K562 (cell line): ENCODE data around the gene CUL2. TPM values are rescaled to one million over a fixed set of nuclear protein-coding genes. Genes with fewer than 3 reads are reported as not detected.

Experiments
- BCLAF1 ChIP-seq, 2 experiments: fragments of 450-650 bp in 1 of 2; IDR thresholded peaks; 2 replicates each; pipeline ENCODE4 v1.6.1; 2011 to 2017; ENCODE audit warnings: low read depth in 2 of 2, antibody characterized with exemption in 1 of 2, borderline replicate concordance in 1 of 2, low read length in 1 of 2, mild to moderate bottlenecking in 1 of 2, mixed read lengths in 1 of 2; ENCODE audit not compliant: control insufficient read depth in 1 of 2
- BDP1 ChIP-seq: IDR thresholded peaks from 3 replicates; pipeline ENCODE4 v1.6.1; 2011; ENCODE audit not compliant: insufficient read length, insufficient read depth
- BHLHE40 ChIP-seq: IDR thresholded peaks from 2 replicates; pipeline ENCODE4 v1.6.1; 2011; ENCODE audit warnings: low read length, improper control_type of control experiment
- DPF2 ChIP-seq: fragments of 450-650 bp; IDR thresholded peaks from 2 replicates; pipeline ENCODE4 v1.6.1; 2016
- GABPB1 ChIP-seq: sonication (generic); formaldehyde crosslinking; IDR thresholded peaks from 2 replicates; pipeline ENCODE4 v1.8.0; 2022; ENCODE audit warnings: mild to moderate bottlenecking, missing genetic modification reagents
- GTF2A2 ChIP-seq: IDR thresholded peaks from 2 replicates; pipeline ENCODE4 v1.6.1; 2016; ENCODE audit warnings: mild to moderate bottlenecking, missing genetic modification characterization, missing compliant biosample characterization
- HNRNPLL ChIP-seq: fragments of 200-400 bp; formaldehyde crosslinking; IDR thresholded peaks from 2 replicates; pipeline ENCODE4 v1.6.1; 2017; ENCODE audit warnings: low read length, low read depth, mild to moderate bottlenecking; ENCODE audit not compliant: poor library complexity, severe bottlenecking
- NR2C1 ChIP-seq, 2 experiments: fragments of 450-650 bp; IDR thresholded peaks; 2 replicates each; pipeline ENCODE4 v1.6.1; 2017; ENCODE audit warnings: mild to moderate bottlenecking in 2 of 2, antibody characterized with exemption in 1 of 2, inconsistent platforms in 1 of 2, missing compliant biosample characterization in 1 of 2, missing genetic modification characterization in 1 of 2
- PHF8 ChIP-seq: fragments of 200-600 bp; sonication (generic); IDR thresholded peaks from 2 replicates; pipeline ENCODE4 v1.6.1; 2012; ENCODE audit warnings: mixed run types, mild to moderate bottlenecking, inconsistent platforms, low read length, moderate library complexity, borderline replicate concordance
- PML ChIP-seq: IDR thresholded peaks from 2 replicates; pipeline ENCODE4 v1.6.1; 2012; ENCODE audit warnings: low read length, inconsistent platforms
- POLR2A ChIP-seq: fragments of 450-650 bp; conservative IDR thresholded peaks from 2 replicates; pipeline ENCODE4 v1.6.1; 2016
- RCOR1 ChIP-seq, 2 experiments: IDR thresholded peaks; 2 replicates each; pipeline ENCODE4 v1.6.1; 2012; ENCODE audit warnings: low read depth in 2 of 2, low read length in 2 of 2, borderline replicate concordance in 1 of 2, improper control_type of control experiment in 1 of 2
- SIN3B ChIP-seq: fragments of 450-650 bp; IDR thresholded peaks from 2 replicates; pipeline ENCODE4 v1.6.1; 2017; ENCODE audit warnings: low read depth, mild to moderate bottlenecking, moderate library complexity
- STAT6 ChIP-seq: sonication (generic); formaldehyde crosslinking; IDR thresholded peaks from 2 replicates; pipeline ENCODE4 v1.8.1; 2023; ENCODE audit warnings: mild to moderate bottlenecking, missing genetic modification reagents
- TCF7 ChIP-seq: sonication (generic); IDR thresholded peaks from 2 replicates; pipeline ENCODE4 v1.6.1; 2016; ENCODE audit warnings: antibody characterized with exemption, borderline replicate concordance
- TOE1 ChIP-seq, 2 experiments: fragments of 450-650 bp in 1 of 2; sonication (generic) in 1 of 2; formaldehyde crosslinking in 1 of 2; IDR thresholded peaks; 2 replicates each; pipeline versions ENCODE4 v1.7.1 to v1.8.0; 2016 to 2022; ENCODE audit warnings: borderline replicate concordance in 2 of 2, mild to moderate bottlenecking in 2 of 2, antibody characterized with exemption in 1 of 2, inconsistent platforms in 1 of 2, low read depth in 1 of 2, missing genetic modification reagents in 1 of 2, moderate library complexity in 1 of 2
- ZNF518B ChIP-seq: fragments of 250-450 bp; sonication (Bioruptor Pico); IDR thresholded peaks from 2 replicates; pipeline ENCODE4 v1.5.0; 2021; ENCODE audit warnings: mild to moderate bottlenecking, moderate library complexity
- polyA plus RNA-seq, 8 experiments: library from polyadenylated mRNA; depleted of rRNA in 4 of 8; stranded (reverse) in 5 of 8; unstranded in 3 of 8; fragments of >200 nt; fragmentation: Nextera tagmentation in 2 of 8; fragmentation: Illumina TruSeq in 1 of 8; extraction: Ambion mirVana in 2 of 8; extraction: Trizol in 1 of 8; gene quantifications; 2 replicates each; pipeline versions ENCODE4 v1.2.1 to v1.2.3, GENCODE V29; 2011 to 2014; ENCODE audit warnings: inconsistent platforms in 1 of 8, missing spikeins in 1 of 8
- total RNA-seq, 7 experiments: library from RNA; depleted of rRNA in 6 of 7; stranded (reverse); fragments of >200 nt in 6 of 7; fragmentation: Illumina TruSeq in 2 of 7; extraction: Trizol in 2 of 7; gene quantifications; 2 replicates each; pipeline versions ENCODE4 v1.2.1 to v1.2.3, GENCODE V29; 2011 to 2021; ENCODE audit warnings: low replicate concordance in 1 of 7

CUL2 gene
- total and polyA plus RNA-seq, 9 of the 15 experiments (the other 6 are each of a cell fraction or from before 2014, with no cell fraction given), result 17.3 to 46.3 (median 41.2) TPM

- peak in 1 of 2 experiments; percentile 89; a peak in 2 of 4 replicates for TF ChIP-seq BCLAF1 (IDR thresholded peaks at IDR 0.05; ENCODE audit: borderline replicate concordance in 1 of 2, control insufficient read depth in 1 of 2, low read depth in 2 of 2, low read length in 1 of 2)
- peak in 1 of 2 experiments; percentile 58; a peak in 1 of 4 replicates for TF ChIP-seq RCOR1 (IDR thresholded peaks at IDR 0.05; ENCODE audit: borderline replicate concordance in 1 of 2, low read depth in 2 of 2, low read length in 2 of 2)
- peak; percentile 62 for TF ChIP-seq DPF2
- no peak for TF ChIP-seq PML
- TF ChIP-seq GABPB1 (CRISPR knock-in tag), result peak; percentile 49; the same call in 1 of the 2 replicates
- TF ChIP-seq BDP1, result no peak
- peak; percentile 27; the same call in 1 of the 2 replicates for TF ChIP-seq NR2C1 (IDR thresholded peaks at IDR 0.05)
- no peak for TF ChIP-seq NR2C1 (tag; IDR thresholded peaks at IDR 0.05)
- peak; percentile 86 for TF ChIP-seq BHLHE40
- peak; percentile 99 for TF ChIP-seq TOE1 (IDR thresholded peaks at IDR 0.05; ENCODE audit: borderline replicate concordance)
- TF ChIP-seq TOE1 (CRISPR knock-in tag; IDR thresholded peaks at IDR 0.05; ENCODE audit: borderline replicate concordance, low read depth), result no peak
- TF ChIP-seq SIN3B, result peak; percentile 61; the same call in 1 of the 2 replicates
- no peak for TF ChIP-seq GTF2A2 (tag)
- no peak; the same call in 1 of the 2 replicates for TF ChIP-seq POLR2A
- TF ChIP-seq STAT6 (CRISPR knock-in tag), result no peak
- TF ChIP-seq PHF8, result peak; percentile 44; the same call in 1 of the 2 replicates
- no peak for TF ChIP-seq ZNF518B (CRISPR knock-in tag)
- TF ChIP-seq HNRNPLL, result peak; percentile 21
- TF ChIP-seq TCF7, result 0 out of 2 replicates have a peak, but pooled peaks have one; percentile 28
Observed at GRCh38 chr10:35090162-35090954, at the start of gene CUL2 (continued).
